Measurements from ENCODE around the gene ARL13B. TPM values are rescaled to one million over a fixed set of nuclear protein-coding genes. Genes with fewer than 3 reads are reported as not detected.
"Not testable (repeated sequence)": the region's sequence is repeated elsewhere in the genome, so short reads cannot be mapped to it uniquely, and the experiment has no call there.

Gene ARL13B
- polyA plus RNA-seq, 1 experiment, result 4.6 TPM

DNA sequence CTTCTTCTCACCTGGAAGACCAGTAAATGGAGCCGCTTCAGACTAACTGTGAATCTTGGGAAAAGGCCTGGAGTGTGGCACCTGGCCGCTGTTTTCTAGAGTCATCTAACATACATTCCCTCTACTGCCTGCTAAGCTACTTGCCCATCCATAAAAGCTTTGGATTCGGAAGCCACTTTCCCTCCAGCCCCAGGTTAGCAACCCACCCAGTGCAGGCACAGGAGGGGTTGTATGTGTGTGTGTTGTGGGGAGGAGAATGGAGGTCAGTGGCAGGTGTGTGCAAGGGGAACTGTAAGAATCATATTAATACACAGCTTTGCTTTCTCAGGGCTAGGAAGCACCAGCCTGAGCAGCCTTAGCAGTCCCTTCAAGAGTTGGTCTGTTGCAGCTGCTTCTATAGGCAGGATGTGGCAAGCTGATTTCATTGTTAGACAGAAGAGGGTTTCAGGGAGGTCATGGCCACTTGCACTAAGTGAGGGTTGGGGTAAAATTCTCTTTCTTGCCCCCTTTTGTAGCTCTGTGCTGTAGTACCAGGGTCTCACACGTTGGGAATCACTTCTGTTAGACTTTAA lies 91.8 kb downstream of the ARL13B start:
- ChIA-PET CTCF (interaction anchor here (1.2 to 1.6 kb wide), 4 partner anchors 23 to 70 kb away, joined by 3 to 4 read pairs (median 4); no protein-coding TSS in a partner anchor), POLR2A (interaction anchor here (0.6 kb wide), 1 partner anchor 9 kb away, joined by 4 read pairs; the partner anchor contains the start of genes DHFR2 and NSUN3)
- Histone ChIP-seq H3K27me3 (ENCODE audit: control insufficient read depth, insufficient read depth, low read length) (no peaks in the 10 kb centered on the region), H3K4me3 (ENCODE audit: low read depth, low read length) (no peak overlapping the region), H3K36me3 (ENCODE audit: control insufficient read depth, insufficient read depth, low read length) (no peaks in the 10 kb centered on the region)
- TF ChIP-seq, protein P1, sequence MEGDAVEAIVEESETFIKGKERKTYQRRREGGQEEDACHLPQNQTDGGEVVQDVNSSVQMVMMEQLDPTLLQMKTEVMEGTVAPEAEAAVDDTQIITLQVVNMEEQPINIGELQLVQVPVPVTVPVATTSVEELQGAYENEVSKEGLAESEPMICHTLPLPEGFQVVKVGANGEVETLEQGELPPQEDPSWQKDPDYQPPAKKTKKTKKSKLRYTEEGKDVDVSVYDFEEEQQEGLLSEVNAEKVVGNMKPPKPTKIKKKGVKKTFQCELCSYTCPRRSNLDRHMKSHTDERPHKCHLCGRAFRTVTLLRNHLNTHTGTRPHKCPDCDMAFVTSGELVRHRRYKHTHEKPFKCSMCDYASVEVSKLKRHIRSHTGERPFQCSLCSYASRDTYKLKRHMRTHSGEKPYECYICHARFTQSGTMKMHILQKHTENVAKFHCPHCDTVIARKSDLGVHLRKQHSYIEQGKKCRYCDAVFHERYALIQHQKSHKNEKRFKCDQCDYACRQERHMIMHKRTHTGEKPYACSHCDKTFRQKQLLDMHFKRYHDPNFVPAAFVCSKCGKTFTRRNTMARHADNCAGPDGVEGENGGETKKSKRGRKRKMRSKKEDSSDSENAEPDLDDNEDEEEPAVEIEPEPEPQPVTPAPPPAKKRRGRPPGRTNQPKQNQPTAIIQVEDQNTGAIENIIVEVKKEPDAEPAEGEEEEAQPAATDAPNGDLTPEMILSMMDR (IDR thresholded peaks at IDR 0.05; ENCODE audit: insufficient read depth, low read depth, low read length), result no peak
- no peak for DNase-seq (ENCODE audit: low read depth)

DNA sequence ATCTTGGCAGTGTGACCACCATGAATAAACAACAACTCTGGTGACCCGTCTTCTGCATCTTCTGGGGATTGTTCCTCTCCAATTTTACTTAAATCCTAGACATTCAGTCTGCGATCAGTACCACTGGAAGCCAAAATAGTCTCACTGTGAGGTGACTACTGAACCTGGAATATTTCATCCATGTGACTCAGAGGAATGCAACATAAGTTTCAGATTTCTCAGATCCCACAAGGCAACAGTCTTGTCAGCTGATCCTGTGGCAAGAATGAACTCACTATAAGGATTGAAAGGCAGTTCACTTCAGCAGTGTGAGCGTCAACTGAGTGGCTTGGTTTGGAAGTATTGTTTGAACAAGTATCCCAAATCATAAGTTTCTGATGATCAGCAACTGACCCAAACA lies 96.1 kb downstream of the ARL13B start:
- ChIA-PET CTCF (interaction anchor here (0.6 kb wide), 1 partner anchor 45 kb away, joined by 4 read pairs; no protein-coding TSS in a partner anchor), POLR2A (no interaction called here)
- TF ChIP-seq, protein P1 (IDR thresholded peaks at IDR 0.05; ENCODE audit: insufficient read depth, low read depth, low read length), result no peak
- Histone ChIP-seq H3K36me3 (ENCODE audit: control insufficient read depth, insufficient read depth, low read length) (no peaks in the 10 kb centered on the region), H3K27me3 (ENCODE audit: control insufficient read depth, insufficient read depth, low read length) (no peaks in the 10 kb centered on the region), H3K4me3 (ENCODE audit: low read depth, low read length) (no peak overlapping the region)
- no peak for DNase-seq (ENCODE audit: low read depth)

DNA sequence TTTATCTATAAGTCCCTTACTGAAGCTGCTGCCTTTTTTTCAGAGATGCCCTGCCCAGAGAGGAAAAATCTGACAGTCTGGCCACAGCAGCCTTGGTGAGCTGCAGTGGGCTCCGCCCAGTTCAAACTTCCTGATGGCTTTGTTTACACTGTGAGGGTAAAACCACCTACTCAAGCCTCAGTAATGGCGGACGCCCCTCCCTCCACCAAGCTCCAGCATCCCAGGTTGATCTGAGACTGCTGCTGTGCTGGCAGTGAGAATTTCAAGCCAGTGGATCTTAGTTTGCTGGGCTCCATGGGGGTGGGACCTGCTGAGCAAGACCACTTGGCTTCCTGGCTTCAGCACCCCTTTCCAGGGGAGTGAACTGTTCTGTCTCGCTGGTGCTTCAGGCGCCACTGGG lies 100.6 kb downstream of the ARL13B start:
- CTCF ChIA-PET; DNase-seq (ENCODE audit: low read depth); H3K4me3 ChIP-seq (ENCODE audit: low read depth, low read length); H3K36me3 ChIP-seq (ENCODE audit: control insufficient read depth, insufficient read depth, low read length); POLR2A ChIA-PET; H3K27me3 ChIP-seq (ENCODE audit: control insufficient read depth, insufficient read depth, low read length): not testable (repeated sequence)

DNA sequence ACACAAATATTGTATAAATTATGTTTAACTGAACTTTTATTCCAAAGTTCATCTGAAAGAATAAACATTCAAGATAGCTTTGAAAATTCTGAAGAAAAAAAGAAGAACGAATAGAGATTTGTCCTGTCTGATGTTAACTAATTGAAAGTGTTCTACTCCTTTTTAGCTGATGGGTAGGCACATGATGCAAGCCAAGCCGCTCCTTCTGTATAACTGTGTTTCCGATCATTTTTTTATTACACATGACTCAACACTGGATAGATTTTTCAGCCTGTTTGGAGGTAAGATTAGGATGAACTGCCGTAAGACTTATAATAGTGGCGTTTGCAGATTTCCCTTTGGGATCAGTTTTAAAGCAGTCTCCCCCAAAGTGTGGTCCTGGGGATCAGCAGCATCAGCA lies 101.9 kb downstream of the ARL13B start:
- TF ChIP-seq, protein P1 (IDR thresholded peaks at IDR 0.05; ENCODE audit: insufficient read depth, low read depth, low read length), result no peak

DNA sequence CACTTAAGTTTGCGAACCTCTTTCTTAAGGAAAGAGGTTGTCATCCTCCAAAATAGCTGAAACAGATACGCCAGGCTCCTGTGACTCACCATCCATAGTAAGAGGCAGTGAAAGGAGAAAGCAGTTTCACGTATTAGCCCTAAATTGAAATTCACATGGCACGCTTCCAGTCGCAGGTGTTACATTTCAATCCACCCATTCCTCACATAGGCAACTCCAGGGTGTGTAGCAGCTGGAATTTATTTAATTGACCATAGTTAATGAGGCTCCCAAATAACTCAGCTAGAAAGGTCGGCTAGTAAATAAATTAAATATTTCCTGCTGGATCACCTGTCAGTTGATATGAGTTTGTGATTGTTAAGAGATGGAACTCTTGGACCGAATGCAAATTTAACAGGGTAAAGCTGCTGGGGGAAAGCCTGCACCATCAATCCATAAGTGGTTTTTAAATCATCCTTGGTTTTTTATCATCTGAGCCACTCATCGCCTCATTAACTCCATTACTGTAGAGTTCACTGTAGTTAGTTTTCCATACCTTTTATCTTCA lies 102.5 kb downstream of the ARL13B start:
- no peak overlapping the region for H3K4me3 ChIP-seq (ENCODE audit: low read depth, low read length)
- DNase-seq (ENCODE audit: low read depth), result no peak
- no peaks in the 10 kb centered on the region for H3K36me3 ChIP-seq (ENCODE audit: control insufficient read depth, insufficient read depth, low read length)
- CTCF ChIA-PET, result no interaction called here
- POLR2A ChIA-PET, result no interaction called here
- TF ChIP-seq, protein P1 (IDR thresholded peaks at IDR 0.05; ENCODE audit: insufficient read depth, low read depth, low read length), result no peak
- H3K27me3 ChIP-seq (ENCODE audit: control insufficient read depth, insufficient read depth, low read length), result no peaks in the 10 kb centered on the region

More for the DNA sequence above, 101.9 kb downstream of the ARL13B start:
- ChIA-PET CTCF (no interaction called here), POLR2A (no interaction called here)
- Histone ChIP-seq H3K36me3 (ENCODE audit: control insufficient read depth, insufficient read depth, low read length) (no peaks in the 10 kb centered on the region), H3K27me3 (ENCODE audit: control insufficient read depth, insufficient read depth, low read length) (no peaks in the 10 kb centered on the region), H3K4me3 (ENCODE audit: low read depth, low read length) (no peak overlapping the region)
- DNase-seq (ENCODE audit: low read depth), result no peak

DNA sequence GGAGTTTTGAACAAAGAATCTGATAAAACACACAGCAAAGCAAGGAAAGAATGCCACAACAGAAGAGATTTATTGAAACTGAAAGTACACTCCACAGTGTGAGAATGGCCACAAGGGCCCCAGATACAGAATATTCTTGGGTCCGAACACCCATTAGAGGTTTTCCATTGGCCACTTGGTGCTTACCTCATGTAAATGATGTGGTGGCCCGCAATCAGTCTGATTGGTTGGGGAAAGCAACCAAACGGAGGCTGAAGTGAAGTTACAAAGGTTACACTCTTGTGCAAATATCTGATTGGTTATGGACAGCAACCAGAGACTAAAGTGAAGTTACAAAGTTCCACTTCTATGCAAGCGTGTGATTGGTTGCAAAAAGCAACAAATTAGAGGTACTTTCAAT lies 103.3 kb downstream of the ARL13B start:
- POLR2A ChIA-PET, result no interaction called here
- TF ChIP-seq, protein P1 (IDR thresholded peaks at IDR 0.05; ENCODE audit: insufficient read depth, low read depth, low read length), result no peak
- H3K27me3 ChIP-seq (ENCODE audit: control insufficient read depth, insufficient read depth, low read length), result no peaks in the 10 kb centered on the region
- no peaks in the 10 kb centered on the region for H3K36me3 ChIP-seq (ENCODE audit: control insufficient read depth, insufficient read depth, low read length)
- no peak overlapping the region for H3K4me3 ChIP-seq (ENCODE audit: low read depth, low read length)
- CTCF ChIA-PET, result no interaction called here
- no peak for DNase-seq (ENCODE audit: low read depth)

All from BJ (cell line).